Measurements from ENCODE around the gene RAD51B. TPM values are rescaled to one million over a fixed set of nuclear protein-coding genes. Genes with fewer than 3 reads are reported as not detected.

Gene RAD51B
- total and polyA plus RNA-seq, 2 experiments from 2014 or later: 11.7 to 17.8 TPM

DNA sequence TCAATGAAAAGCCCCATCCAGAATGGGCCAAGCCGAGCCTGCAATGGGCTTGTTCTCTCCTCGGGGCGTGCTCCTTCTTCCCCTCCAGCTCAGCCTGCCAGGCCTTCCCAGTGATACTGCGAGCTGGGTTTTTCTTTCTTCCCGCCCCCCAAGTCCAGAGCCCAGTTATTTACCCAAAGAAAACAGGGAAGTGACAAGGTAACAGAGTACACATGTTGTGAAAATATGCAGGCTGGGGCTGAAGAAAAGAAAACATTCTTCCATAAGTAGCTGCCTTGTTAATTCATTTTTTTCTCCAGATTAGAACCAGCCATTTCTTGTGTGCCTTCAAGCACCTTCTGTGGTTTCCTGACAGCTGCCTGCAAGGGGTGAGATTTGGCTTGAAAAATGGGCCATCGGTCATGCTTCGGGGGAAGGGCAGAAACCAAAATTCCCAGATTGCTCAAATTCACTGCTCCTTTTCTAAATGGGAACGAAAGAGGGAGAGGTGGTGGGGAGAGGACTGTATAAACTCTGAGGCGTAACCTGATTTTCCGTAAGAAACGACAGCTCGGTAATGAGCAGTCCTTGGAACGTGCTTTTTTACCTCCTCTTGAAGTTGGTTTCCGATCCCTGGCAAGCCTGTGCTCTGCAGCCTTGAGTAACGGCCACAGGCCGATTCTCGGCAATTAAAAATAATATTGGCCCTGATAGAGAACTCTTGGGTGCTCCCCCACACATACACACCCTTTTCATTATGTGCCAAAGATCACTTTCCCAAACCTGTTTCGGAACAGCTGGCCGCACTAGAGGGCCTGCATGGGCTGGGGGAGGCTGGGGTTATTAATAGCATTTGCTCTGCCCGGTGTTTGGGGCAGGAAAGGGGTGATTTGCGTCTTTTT, 743.9 kb downstream of the RAD51B start:
- peak overlapping the region; percentile 41 for H3K27ac ChIP-seq
- no peak for TF ChIP-seq CTCF (IDR thresholded peaks at IDR 0.05; ENCODE audit: low read depth, low read length)

GRCh38 chr14:68564191-68564825, 744.7 kb downstream of the RAD51B start:
- Histone ChIP-seq H3K27ac (peak overlapping the region; percentile 41), H3K9me3 (ENCODE audit: low read depth) (no peaks in the 10 kb centered on the region), H3K4me1 (ENCODE audit: low read depth) (peaks cover 38% of the 10 kb centered on the region), H3K4me3 (no peak overlapping the region), H3K36me3 (no peaks in the 10 kb centered on the region), H3K27me3 (no peaks in the 10 kb centered on the region)
- no peak for DNase-seq (ENCODE audit: low read depth in 1 of 2, low spot score in 1 of 2)
- TF ChIP-seq CTCF (IDR thresholded peaks at IDR 0.05; ENCODE audit: low read depth, low read length): no peak

More for the DNA sequence above, 743.9 kb downstream of the RAD51B start:
- peak in 1 of 2 donors; percentile 95 for DNase-seq (ENCODE audit: low read depth in 1 of 2, low spot score in 1 of 2)
- Histone ChIP-seq H3K36me3 (no peaks in the 10 kb centered on the region), H3K4me1 (ENCODE audit: low read depth) (peaks cover 38% of the 10 kb centered on the region), H3K27me3 (no peaks in the 10 kb centered on the region), H3K4me3 (no peak overlapping the region), H3K9me3 (ENCODE audit: low read depth) (no peaks in the 10 kb centered on the region)

GRCh38 chr14:68564826-68565759, 745.5 kb downstream of the RAD51B start:
- peaks cover 38% of the 10 kb centered on the region for H3K4me1 ChIP-seq (ENCODE audit: low read depth)
- TF ChIP-seq CTCF (IDR thresholded peaks at IDR 0.05; ENCODE audit: low read depth, low read length): no peak
- no peaks in the 10 kb centered on the region for H3K27me3 ChIP-seq
- no peak overlapping the region for H3K4me3 ChIP-seq
- H3K36me3 ChIP-seq: no peaks in the 10 kb centered on the region
- H3K27ac ChIP-seq: peak overlapping the region; percentile 6
- no peaks in the 10 kb centered on the region for H3K9me3 ChIP-seq (ENCODE audit: low read depth)
- DNase-seq (ENCODE audit: low read depth in 1 of 2, low spot score in 1 of 2): peak in 1 of 2 donors; percentile 44

- TF ChIP-seq CTCF (IDR thresholded peaks at IDR 0.05; ENCODE audit: low read depth, low read length): no peak
- no peak for DNase-seq (ENCODE audit: low read depth in 1 of 2, low spot score in 1 of 2)
- no peak overlapping the region for H3K27ac ChIP-seq
- peaks cover 38% of the 10 kb centered on the region for H3K4me1 ChIP-seq (ENCODE audit: low read depth)
- no peaks in the 10 kb centered on the region for H3K9me3 ChIP-seq (ENCODE audit: low read depth)
- H3K36me3 ChIP-seq: no peaks in the 10 kb centered on the region
- H3K4me3 ChIP-seq: no peak overlapping the region
- H3K27me3 ChIP-seq: no peaks in the 10 kb centered on the region
Observed at GRCh38 chr14:68566075-68566474, 746.5 kb downstream of the RAD51B start.
